HTR-8/SVneo (cell line): ENCODE results near the gene RPLP2.

Experiments
- DNase-seq: peaks from one replicate; pipeline ENCODE4 v3.0.0; 2011; ENCODE audit warnings: low spot score, mixed read lengths; ENCODE audit not compliant: insufficient read length
- FAIRE-seq: peaks from 2 replicates; lab custom pipeline; 2011; peaks lifted over from hg19 to GRCh38; lab: Jason Lieb, UNC

RPLP2 gene

DNA sequence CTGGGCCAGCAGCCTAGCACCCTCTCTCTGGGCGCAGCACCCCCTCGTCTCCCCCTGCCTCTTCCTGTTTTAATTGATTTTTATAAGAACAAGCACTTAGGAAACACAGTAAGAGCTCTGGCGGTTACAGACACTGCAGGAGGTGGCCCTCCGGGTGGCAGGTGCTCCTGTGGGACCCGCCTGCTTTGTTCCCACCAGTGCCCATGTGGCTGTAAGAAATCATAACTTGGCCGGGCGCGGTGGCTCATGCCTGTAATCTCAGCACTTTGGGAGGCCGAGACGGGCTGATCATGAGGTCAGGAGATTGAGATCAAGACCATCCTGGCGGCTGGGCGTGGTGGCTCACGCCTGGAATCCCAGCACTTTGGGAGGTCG lies 51.3 kb downstream of the RPLP2 start:
- FAIRE-seq (no peak), DNase-seq (no peak)

- DNase-seq (no peak), FAIRE-seq (no peak)
Observed at GRCh38 chr11:862081-862661, 52.4 kb downstream of the RPLP2 start.
